Panc1 (cell line): ENCODE results near the gene XXYLT1. TPM values are rescaled to one million over a fixed set of nuclear protein-coding genes. Genes with fewer than 3 reads are reported as not detected.

Experiments used
- ATAC-seq: fragments of 200-7000 bp; cut with Tn5 transposase; 2 replicates; pipeline ENCODE4 v1.9.1; 2020; ENCODE audit warnings: mild to moderate bottlenecking, moderate library complexity
- BruUV-seq: library from RNA; stranded (reverse); fragments of 400-500 nt; replicated peaks from 2 replicates; lab custom pipeline; 2021; lab: Mats Ljungman, UMichigan
- CTCF ChIA-PET: fragments of 300-600 bp; sonication (Branson Sonifier 250); formaldehyde crosslinking; loops from one replicate; lab custom pipeline; 2022; ENCODE audit warnings: antibody characterized with exemption; lab: Charles Lee
- POLR2A ChIA-PET: fragments of 300-600 bp; sonication (Branson Sonifier 250); formaldehyde crosslinking; loops from one replicate; lab custom pipeline; 2022; ENCODE audit warnings: antibody characterized with exemption; lab: Charles Lee
- DNase-seq: peaks from one replicate; pipeline ENCODE4 v3.0.0-alpha.2; 2010; ENCODE audit warnings: low read depth, low spot score
- H3K27ac ChIP-seq: 2 replicates; pipeline ENCODE4 v1.5.1; 2011; ENCODE audit warnings: mild to moderate bottlenecking, low read length, inconsistent platforms
- H3K27me3 ChIP-seq: fragments of 200-500 bp; sonication (Bioruptor generic); 2 replicates; pipeline ENCODE4 v1.6.0; 2014; ENCODE audit warnings: low read length, inconsistent platforms; ENCODE audit not compliant: control insufficient read depth, insufficient read depth
- H3K36me3 ChIP-seq: fragments of 200-500 bp; sonication (Bioruptor generic); 2 replicates; pipeline ENCODE4 v1.5.1; 2014; ENCODE audit warnings: inconsistent platforms, mild to moderate bottlenecking, low read length, moderate library complexity; ENCODE audit not compliant: control insufficient read depth, insufficient read depth
- H3K4me1 ChIP-seq: 2 replicates; pipeline ENCODE4 v1.5.1; 2011; ENCODE audit warnings: inconsistent platforms, mild to moderate bottlenecking, low read length, moderate library complexity; ENCODE audit not compliant: control insufficient read depth, insufficient read depth
- H3K4me3 ChIP-seq, 2 experiments: 2 replicates each; pipeline ENCODE4 v1.5.1; 2011 to 2012; ENCODE audit warnings: low read depth in 2 of 2, low read length in 2 of 2, mild to moderate bottlenecking in 2 of 2, inconsistent platforms in 1 of 2, moderate library complexity in 1 of 2
- H3K9me3 ChIP-seq: fragments of 200-500 bp; sonication (Bioruptor generic); 2 replicates; pipeline ENCODE4 v1.5.1; 2014; ENCODE audit warnings: low read depth, mild to moderate bottlenecking, inconsistent platforms, low read length, moderate library complexity; ENCODE audit not compliant: control insufficient read depth, insufficient read depth
- CTCF ChIP-seq: fragments of 450-650 bp; IDR thresholded peaks from 2 replicates; pipeline ENCODE4 v1.5.1; 2017; ENCODE audit warnings: mild to moderate bottlenecking
- POLR2AphosphoS5 ChIP-seq: IDR thresholded peaks from 2 replicates; pipeline ENCODE4 v1.6.1; 2012; ENCODE audit warnings: mild to moderate bottlenecking, low read depth, low read length, moderate library complexity
- REST ChIP-seq, 2 experiments: IDR thresholded peaks; 2 replicates each; pipeline ENCODE4 v1.6.1; 2011 to 2012; ENCODE audit warnings: low read depth in 2 of 2, control low read depth in 1 of 2, low read length in 1 of 2, mild to moderate bottlenecking in 1 of 2, moderate library complexity in 1 of 2; ENCODE audit not compliant: insufficient read depth in 1 of 2
- SIN3A ChIP-seq: IDR thresholded peaks from 2 replicates; pipeline ENCODE4 v1.6.1; 2012; ENCODE audit warnings: low read depth, mild to moderate bottlenecking, low read length, moderate library complexity, borderline replicate concordance; ENCODE audit not compliant: insufficient read depth
- TCF7L2 ChIP-seq: IDR thresholded peaks from 2 replicates; pipeline ENCODE4 v1.6.1; 2011; ENCODE audit warnings: mild to moderate bottlenecking, low read depth, low read length, inconsistent platforms
- in situ Hi-C: cut with HindIII; loops from 2 replicates; pipeline ENCODE4 v1.10.0; 2016; ENCODE audit warnings: low sequenced_read_pairs, low pct_unique_long_range_greater_than_20kb
- intact Hi-C: fragments of 100-400 bp; cut with micrococcal nuclease; formaldehyde crosslinking; loops from one replicate; pipeline ENCODE4 v1.10.0; 2022; ENCODE audit not compliant: unreplicated experiment
- total RNA-seq: library from RNA; stranded (reverse); gene quantifications from one replicate; pipeline ENCODE4 v1.2.1, GENCODE V29; 2021; ENCODE audit not compliant: unreplicated experiment

XXYLT1 gene
- total RNA-seq, 1 experiment from 2014 or later: 26.0 TPM

- ChIA-PET POLR2A (no interaction called here), CTCF (no interaction called here)
- Histone ChIP-seq H3K36me3 (no peaks in the 10 kb centered on the region), H3K4me1 (no peaks in the 10 kb centered on the region), H3K4me3 (no peak overlapping the region), H3K9me3 (no peaks in the 10 kb centered on the region), H3K27ac (no peak overlapping the region), H3K27me3 (no peaks in the 10 kb centered on the region)
- DNase-seq (no peak), ATAC-seq (no peak)
- BruUV-seq: no TSS peak
- TF ChIP-seq TCF7L2: no peak
- no peak for TF ChIP-seq POLR2AphosphoS5
- no peak for TF ChIP-seq SIN3A
- no peak for TF ChIP-seq REST (IDR thresholded peaks at IDR 0.05; ENCODE audit: insufficient read depth in 1 of 2, low read depth in 2 of 2, low read length in 1 of 2)
- TF ChIP-seq CTCF: no peak
- intact Hi-C loops: no loop called here
- in situ Hi-C loops: no loop called here
Measured at GRCh38 chr3:195240171-195240701, 30.7 kb downstream of the XXYLT1 start.

DNA sequence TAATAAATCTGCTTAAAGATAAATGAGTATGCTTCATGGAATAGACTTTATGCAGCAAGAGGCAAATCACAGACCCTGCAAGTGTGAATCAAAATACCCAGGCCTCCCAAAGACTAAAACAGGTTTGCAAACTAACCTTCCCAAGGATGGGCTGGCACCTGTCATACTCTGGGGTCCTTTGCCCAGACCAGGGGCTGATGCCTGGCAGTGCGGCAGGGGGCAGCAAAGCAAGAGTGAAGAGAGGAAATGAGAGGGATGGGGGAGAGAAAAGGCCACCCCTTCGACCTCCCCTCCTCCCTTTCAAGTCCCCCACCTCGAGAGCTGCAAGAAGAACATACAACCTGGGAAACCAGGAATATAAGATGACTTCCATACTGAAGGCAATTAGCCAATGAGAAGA, 31.8 kb downstream of the XXYLT1 start:
- H3K4me1 ChIP-seq: no peaks in the 10 kb centered on the region
- no peak for TF ChIP-seq POLR2AphosphoS5
- TF ChIP-seq CTCF: no peak
- no peak for TF ChIP-seq REST (IDR thresholded peaks at IDR 0.05; ENCODE audit: insufficient read depth in 1 of 2, low read depth in 2 of 2, low read length in 1 of 2)
- no peaks in the 10 kb centered on the region for H3K9me3 ChIP-seq
- H3K27me3 ChIP-seq: no peaks in the 10 kb centered on the region
- no peak for ATAC-seq
- no peak overlapping the region for H3K27ac ChIP-seq
- H3K36me3 ChIP-seq: no peaks in the 10 kb centered on the region
- CTCF ChIA-PET: no interaction called here
- in situ Hi-C loops: no loop called here
- intact Hi-C loops: no loop called here
- no peak for DNase-seq
- POLR2A ChIA-PET: no interaction called here
- H3K4me3 ChIP-seq: no peak overlapping the region
- BruUV-seq: no TSS peak
